ENCODE results near the gene STK10.
"Not testable (repeated sequence)": the region's sequence is repeated elsewhere in the genome, so short reads cannot be mapped to it uniquely, and the experiment has no call there.

Gene STK10

GRCh38 chr5:172188033-172188892 is at the start of gene STK10:
STK10 (minus strand) TSS chr5:172188224; CDS start chr5:172188042, 182 bp downstream.
- peak; percentile 94 for DNase-seq

GRCh38 chr5:172235827-172236736 is 48.1 kb upstream of the STK10 start:
- no peak for DNase-seq

- no peak for DNase-seq
Measured at GRCh38 chr5:172235132-172235780, 47.2 kb upstream of the STK10 start.

- DNase-seq = no peak
Measured at GRCh38 chr5:172234031-172234430, 46.0 kb upstream of the STK10 start.

GRCh38 chr5:172229904-172230303 is 41.9 kb upstream of the STK10 start:
- DNase-seq = no peak

- no peak for DNase-seq
Measured at GRCh38 chr5:172224996-172225395, 37.0 kb upstream of the STK10 start.

- no peak for DNase-seq
Measured at GRCh38 chr5:172223901-172224873, 36.2 kb upstream of the STK10 start.

GRCh38 chr5:172219296-172219695 is 31.3 kb upstream of the STK10 start:
- DNase-seq = no peak

GRCh38 chr5:172216345-172216744 is 28.3 kb upstream of the STK10 start:
- no peak for DNase-seq

DNA sequence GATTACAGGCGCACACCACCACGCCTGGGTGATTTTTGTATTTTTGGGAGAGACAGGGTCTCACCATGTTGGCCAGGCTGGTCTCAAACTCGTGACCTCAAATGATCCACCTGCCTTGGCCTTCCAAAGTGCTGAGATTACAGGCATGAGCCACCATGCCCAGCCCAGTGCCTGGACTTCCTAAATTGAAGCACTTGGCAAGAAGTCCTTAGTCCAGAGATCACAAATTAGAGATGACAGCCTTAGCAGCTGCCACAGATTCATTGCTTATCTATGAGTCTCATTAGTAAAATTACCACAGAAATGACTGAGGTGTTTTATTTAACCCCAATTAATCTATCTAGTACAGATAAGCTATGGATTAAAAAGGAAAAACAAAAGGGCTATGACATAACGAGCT is 25.1 kb upstream of the STK10 start:
- peak; percentile 10 for DNase-seq

DNA sequence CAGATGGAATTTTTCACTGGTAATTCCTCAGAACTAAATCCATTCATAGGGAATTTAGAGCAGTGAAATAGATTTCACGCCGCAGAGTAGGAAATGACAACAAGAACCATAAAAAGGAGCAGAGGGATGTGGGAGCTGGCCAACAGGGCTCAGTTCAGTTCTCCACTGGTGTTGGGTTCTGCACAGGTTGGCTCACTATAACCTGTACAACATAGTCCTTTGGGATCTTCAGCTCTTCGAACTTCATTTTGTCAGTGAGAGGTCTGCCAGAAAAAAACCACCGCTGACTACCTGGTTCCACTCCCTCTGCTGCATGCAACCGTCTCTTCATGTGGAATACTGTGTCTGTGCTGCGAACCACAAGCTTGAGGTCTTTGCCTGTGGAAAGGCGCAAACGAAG is 23.7 kb upstream of the STK10 start:
- no peak for DNase-seq

- DNase-seq = no peak
Measured at GRCh38 chr5:172209714-172210113, 21.7 kb upstream of the STK10 start.

DNA sequence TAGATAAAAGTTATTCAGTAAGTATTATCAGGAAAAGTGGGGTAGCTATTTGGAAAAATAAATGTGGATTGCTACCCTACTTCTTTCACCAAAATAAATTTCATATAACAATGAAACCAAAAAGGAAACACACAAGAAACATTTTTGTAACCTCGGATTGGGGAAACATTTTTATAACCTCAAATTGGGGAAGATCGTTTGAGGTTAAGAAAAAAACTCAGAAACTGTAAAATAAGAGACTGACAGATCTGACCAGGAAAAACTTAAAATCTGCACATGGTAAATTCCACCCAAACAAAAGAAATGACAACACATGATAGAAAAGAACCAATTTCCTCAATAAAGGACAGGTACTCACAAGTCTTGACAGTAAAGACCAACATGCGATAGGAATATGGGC is 19.5 kb upstream of the STK10 start:
- no peak for DNase-seq

- DNase-seq = not testable (repeated sequence)
Measured at GRCh38 chr5:172205984-172206383, 18.0 kb upstream of the STK10 start.

GRCh38 chr5:172200476-172200875 is 12.5 kb upstream of the STK10 start:
- DNase-seq = no peak

DNA sequence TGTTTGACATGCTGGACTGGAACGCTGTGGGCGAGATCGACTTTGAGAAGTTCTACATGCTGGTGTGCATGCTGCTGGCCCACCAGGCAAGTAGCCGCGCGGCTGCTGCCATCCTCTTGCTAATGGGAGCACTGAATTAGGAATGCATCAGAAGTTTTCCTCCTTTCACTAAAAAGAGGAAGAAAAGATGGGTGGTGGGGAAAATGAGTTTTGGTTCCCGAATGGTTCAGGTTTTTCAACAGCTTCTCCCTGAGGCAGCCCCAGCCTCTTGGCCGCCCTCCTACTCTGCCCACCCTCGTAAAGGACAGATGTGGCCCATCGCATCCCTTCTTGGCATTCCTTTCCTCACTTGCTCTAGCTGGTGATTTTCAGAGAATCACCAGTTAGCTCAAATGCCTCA is 11.4 kb upstream of the STK10 start:
- no peak for DNase-seq

DNA sequence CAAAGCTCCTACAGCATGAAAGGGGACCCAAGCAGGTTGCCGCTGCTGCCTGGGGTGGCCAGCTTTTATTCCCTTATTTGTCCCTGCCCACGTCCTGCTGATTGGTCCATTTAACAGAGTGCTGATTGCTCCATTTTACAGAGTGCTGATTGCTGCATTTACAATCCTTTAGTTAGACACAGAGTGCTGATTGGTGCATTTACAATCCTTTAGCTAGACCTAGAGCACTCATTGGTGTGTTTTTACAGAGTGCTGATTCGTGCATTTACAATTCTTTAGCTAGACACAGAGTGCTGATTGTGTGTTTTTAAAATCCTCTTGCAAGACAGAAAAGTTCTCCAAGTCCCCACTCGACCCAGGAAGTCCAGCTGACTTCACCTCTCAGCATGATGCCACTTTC is 9.8 kb upstream of the STK10 start:
- not testable (repeated sequence) for DNase-seq

- DNase-seq = no peak
Measured at GRCh38 chr5:172194985-172195774, 7.2 kb upstream of the STK10 start.

DNA sequence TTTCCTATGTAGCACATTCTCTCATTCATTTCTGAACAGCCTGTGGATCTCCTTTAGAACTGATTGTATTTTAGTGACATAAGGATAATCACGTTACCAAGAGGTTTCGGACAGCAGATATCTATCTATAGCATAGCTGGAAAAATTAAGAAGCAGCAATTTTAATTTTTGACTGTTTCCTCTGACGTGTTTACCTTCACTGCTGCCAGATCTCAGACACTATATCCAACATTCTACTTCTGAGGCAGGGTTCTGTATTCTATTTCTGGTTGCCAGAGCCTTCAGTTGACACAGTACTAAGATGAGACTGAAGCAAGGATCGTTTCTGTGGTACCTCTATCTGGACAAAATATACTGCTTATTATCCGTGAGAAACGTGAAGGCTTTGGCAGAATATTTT is 5.8 kb upstream of the STK10 start, which contains the start of gene EFCAB9:
TSS of gene EFCAB9 (plus strand) at position 301 of the 400 bp plus-strand sequence. CDS start at position 302, 1 bp downstream.
- no peak for DNase-seq

- DNase-seq = no peak
Measured at GRCh38 chr5:172189693-172190296, 1.8 kb upstream of the STK10 start.

Measured in retina (tissue), 1 donor.